Mesodermal cell (in vitro differentiated cells): ENCODE results near the gene MCC.

Experiments
- H3K27ac ChIP-seq: 2 replicates; pipeline ENCODE4 v1.7.0; 2013; ENCODE audit warnings: mild to moderate bottlenecking, low read depth, low read length, moderate library complexity; ENCODE audit not compliant: severe bottlenecking
- H3K36me3 ChIP-seq: 2 replicates; pipeline ENCODE4 v1.7.1; 2013; ENCODE audit warnings: mild to moderate bottlenecking, low read length, moderate library complexity; ENCODE audit not compliant: control insufficient read depth, insufficient read depth
- H3K4me1 ChIP-seq: one replicate; pipeline ENCODE4 v1.7.1; 2013; ENCODE audit warnings: mild to moderate bottlenecking, low read length; ENCODE audit not compliant: insufficient read depth, control insufficient read depth, poor library complexity, severe bottlenecking
- H3K4me3 ChIP-seq: 2 replicates; pipeline ENCODE4 v1.7.0; 2013; ENCODE audit warnings: low read length, control low read depth, mild to moderate bottlenecking; ENCODE audit not compliant: insufficient read depth, poor library complexity, severe bottlenecking; ENCODE audit errors: extremely low read depth
- H3K9me3 ChIP-seq: 2 replicates; pipeline ENCODE4 v1.7.1; 2013; ENCODE audit warnings: mild to moderate bottlenecking, low read length, moderate library complexity; ENCODE audit not compliant: control insufficient read depth
- WGBS, 2 experiments: methylation state at CpG; one replicate each; pipeline ENCODE4 v1.1.5; 2013; ENCODE audit warnings: missing lambda C conversion rate in 2 of 2; ENCODE audit not compliant: insufficient coverage in 2 of 2; 5-methylcytosine and 5-hydroxymethylcytosine counted together

Gene MCC

DNA sequence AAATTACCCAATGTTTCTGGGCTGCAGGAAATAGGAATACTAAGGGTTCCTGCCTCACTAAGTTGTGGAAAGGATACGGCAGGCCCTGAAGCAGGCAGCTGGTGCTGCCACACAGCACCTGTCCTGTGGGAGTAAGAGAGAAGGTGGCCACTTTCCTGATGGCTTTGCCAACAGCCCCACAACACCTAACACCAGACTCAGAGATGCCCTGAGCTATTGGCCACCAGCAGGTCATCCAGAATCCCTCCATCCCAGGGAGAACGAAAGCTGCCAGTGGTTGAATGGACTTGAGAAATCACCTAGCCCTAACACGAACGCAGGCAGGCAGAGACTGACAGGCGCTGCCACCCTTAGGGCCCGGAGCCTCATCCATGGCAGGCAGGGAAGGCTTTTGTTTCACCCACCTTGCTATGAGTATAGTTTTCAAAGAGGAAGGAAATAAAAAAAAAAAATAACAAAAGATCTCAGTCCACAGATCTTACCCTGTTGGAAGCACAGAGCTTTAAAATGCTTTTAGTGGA, 429.5 kb downstream of the MCC start:
- Histone ChIP-seq H3K4me3 (no peak overlapping the region), H3K9me3 (no peaks in the 10 kb centered on the region), H3K27ac (peak overlapping the region; percentile 86), H3K4me1 (peaks cover 31% of the 10 kb centered on the region), H3K36me3 (peaks cover 8% of the 10 kb centered on the region)
- 80 to 87% methylated on average over 1 to 6 of the region's 6 CpGs for WGBS, 2 experiments

DNA sequence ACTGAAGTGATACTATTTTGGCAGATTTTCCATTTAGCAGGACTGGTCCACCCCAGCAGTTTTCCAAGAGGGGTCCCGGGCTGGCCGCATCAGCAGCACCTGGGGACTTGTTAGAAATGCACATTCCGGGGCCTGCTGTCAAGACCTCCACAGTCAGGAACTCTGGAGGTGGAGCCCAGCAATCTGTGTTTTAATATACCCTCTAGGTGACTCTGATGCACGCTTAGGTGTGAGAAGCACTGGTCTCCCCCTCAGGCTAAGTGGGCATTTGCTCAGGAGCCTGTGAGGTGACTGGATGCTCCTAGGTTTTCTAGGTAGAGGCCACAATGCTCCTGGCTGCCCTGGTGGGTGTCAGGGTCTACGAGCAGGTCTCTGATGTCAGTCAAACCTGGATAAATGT, 430.0 kb downstream of the MCC start:
- 95 to 98% methylated on average over 4 to 5 of the region's 5 CpGs for WGBS, 2 experiments
- Histone ChIP-seq H3K36me3 (peaks cover 7% of the 10 kb centered on the region), H3K4me1 (peaks cover 34% of the 10 kb centered on the region), H3K9me3 (no peaks in the 10 kb centered on the region), H3K27ac (peak overlapping the region; percentile 86), H3K4me3 (no peak overlapping the region)

GRCh38 chr5:113057557-113057984, 430.7 kb downstream of the MCC start:
- Histone ChIP-seq H3K9me3 (no peaks in the 10 kb centered on the region), H3K4me1 (peaks cover 34% of the 10 kb centered on the region), H3K36me3 (peaks cover 10% of the 10 kb centered on the region), H3K27ac (no peak overlapping the region), H3K4me3 (no peak overlapping the region)
- 87 to 92% methylated on average over 12 to 13 of the region's 14 CpGs for WGBS, 2 experiments

GRCh38 chr5:113056988-113057387, 431.3 kb downstream of the MCC start:
- Histone ChIP-seq H3K4me1 (peaks cover 30% of the 10 kb centered on the region), H3K36me3 (peaks cover 10% of the 10 kb centered on the region), H3K4me3 (no peak overlapping the region), H3K27ac (no peak overlapping the region), H3K9me3 (no peaks in the 10 kb centered on the region)
- 82 to 98% methylated on average over 4 to 5 of the region's 5 CpGs for whole genome bisulfite sequencing, 2 experiments

DNA sequence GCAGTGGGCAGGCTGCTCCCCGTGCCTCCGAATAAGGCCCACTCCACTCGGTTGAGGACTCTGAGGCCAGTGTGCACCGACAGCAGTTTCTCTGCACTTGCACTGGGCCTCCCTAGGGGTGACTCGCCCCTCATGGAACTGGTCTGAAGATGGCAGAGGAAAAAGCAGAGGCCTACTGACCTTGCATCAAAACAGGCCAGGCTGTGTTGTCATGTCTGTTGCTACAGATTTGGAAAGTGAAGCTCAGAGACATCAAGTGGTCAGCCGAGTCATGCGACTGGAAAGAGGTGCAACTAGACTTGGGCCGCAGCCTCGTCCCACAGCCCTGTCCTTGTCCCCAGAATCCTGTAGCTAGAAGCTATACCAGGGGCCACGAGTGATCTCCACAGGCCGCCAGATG, 433.4 kb downstream of the MCC start:
- 95 to 98% methylated on average over 5 to 11 of the region's 11 CpGs for WGBS, 2 experiments
- peaks cover 14% of the 10 kb centered on the region for H3K36me3 ChIP-seq
- H3K4me1 ChIP-seq, result peaks cover 17% of the 10 kb centered on the region
- H3K4me3 ChIP-seq, result no peak overlapping the region
- no peaks in the 10 kb centered on the region for H3K9me3 ChIP-seq
- H3K27ac ChIP-seq, result no peak overlapping the region

- Histone ChIP-seq H3K36me3 (peaks cover 19% of the 10 kb centered on the region), H3K9me3 (no peaks in the 10 kb centered on the region), H3K27ac (no peak overlapping the region), H3K4me3 (no peak overlapping the region), H3K4me1 (peaks cover 9% of the 10 kb centered on the region)
- WGBS, 2 experiments, result 94 to 96% methylated on average over 8 of the region's 9 CpGs
These were observed 434.7 kb downstream of the MCC start for GRCh38 chr5:113053511-113053995.

GRCh38 chr5:113052041-113052795, 436.0 kb downstream of the MCC start:
- H3K4me1 ChIP-seq, result peaks cover 15% of the 10 kb centered on the region
- H3K36me3 ChIP-seq, result peaks cover 25% of the 10 kb centered on the region
- no peak overlapping the region for H3K27ac ChIP-seq
- 91 to 98% methylated on average over 8 to 9 of the region's 10 CpGs for WGBS, 2 experiments
- H3K9me3 ChIP-seq, result no peaks in the 10 kb centered on the region
- H3K4me3 ChIP-seq, result no peak overlapping the region

GRCh38 chr5:113050721-113051382, 437.4 kb downstream of the MCC start:
- no peak overlapping the region for H3K4me3 ChIP-seq
- peaks cover 25% of the 10 kb centered on the region for H3K36me3 ChIP-seq
- no peaks in the 10 kb centered on the region for H3K9me3 ChIP-seq
- 91 to 93% methylated on average over 4 to 6 of the region's 9 CpGs for WGBS, 2 experiments
- H3K27ac ChIP-seq, result no peak overlapping the region
- H3K4me1 ChIP-seq, result peaks cover 13% of the 10 kb centered on the region

DNA sequence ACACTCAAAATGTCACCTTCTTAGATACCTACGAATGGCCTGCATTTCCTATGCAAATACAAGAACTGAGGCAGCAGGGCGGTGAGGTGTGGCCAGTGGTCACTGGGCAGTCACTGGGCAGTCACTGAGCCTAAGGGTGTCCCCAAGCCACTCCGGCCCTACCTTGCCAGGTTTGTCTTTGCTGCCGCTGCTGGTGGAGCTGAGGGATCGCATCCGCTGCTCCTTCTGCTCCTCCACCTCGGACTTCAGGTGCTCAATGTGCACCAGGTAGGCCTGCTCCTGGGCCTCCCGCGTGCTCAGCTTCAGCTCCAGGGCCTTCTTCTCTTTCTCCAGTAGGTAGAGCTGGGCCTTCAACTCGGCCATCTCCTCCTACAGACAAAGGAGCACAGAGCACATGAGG, 439.3 kb downstream of the MCC start:
- no peak overlapping the region for H3K4me3 ChIP-seq
- H3K9me3 ChIP-seq, result no peaks in the 10 kb centered on the region
- 94 to 97% methylated on average over 8 of the region's 10 CpGs for WGBS, 2 experiments
- H3K4me1 ChIP-seq, result peaks cover 14% of the 10 kb centered on the region
- peaks cover 32% of the 10 kb centered on the region for H3K36me3 ChIP-seq
- no peak overlapping the region for H3K27ac ChIP-seq

DNA sequence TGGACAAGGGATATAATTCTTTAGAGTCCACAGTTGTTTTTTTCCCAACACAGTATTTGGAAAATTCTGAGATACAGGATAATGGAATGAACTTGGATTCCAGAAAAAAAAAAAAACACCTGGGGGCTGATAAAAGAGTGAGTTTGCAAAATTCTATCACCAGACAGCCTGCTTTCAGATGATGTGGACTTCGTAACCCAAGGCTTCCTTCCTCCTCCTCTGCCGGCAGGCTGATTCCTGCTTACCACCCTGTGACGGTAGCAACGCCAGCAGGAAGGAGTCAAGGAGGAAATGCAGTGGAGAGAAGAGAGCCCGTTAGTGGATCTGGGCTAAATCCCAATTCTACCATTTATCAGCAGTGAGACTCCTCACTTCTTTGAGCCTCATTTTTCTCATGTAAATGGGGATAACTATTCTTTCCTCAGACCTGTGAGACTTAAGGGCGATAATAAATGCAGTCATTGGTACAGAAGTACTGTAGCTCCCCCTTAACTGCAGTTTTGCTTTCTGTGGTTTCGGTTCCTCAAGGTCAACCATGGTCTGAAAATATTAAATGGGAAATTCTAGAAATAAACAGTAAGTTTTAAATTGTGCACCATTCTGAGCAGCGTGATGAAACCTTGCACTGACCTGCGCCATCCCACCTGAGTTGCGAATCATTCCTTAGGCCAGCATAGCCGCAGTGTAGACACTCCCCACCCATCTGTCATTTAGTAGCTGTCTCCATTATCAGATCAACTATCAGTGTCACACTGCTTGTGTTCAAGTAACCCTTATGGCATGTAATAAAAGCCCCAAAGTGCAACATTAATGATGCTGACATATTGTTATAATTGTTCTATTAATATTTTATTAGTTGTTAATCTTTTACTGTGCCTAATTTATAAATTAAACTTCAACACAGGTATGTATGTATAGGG, 440.3 kb downstream of the MCC start:
- Histone ChIP-seq H3K27ac (no peak overlapping the region), H3K4me1 (peaks cover 21% of the 10 kb centered on the region), H3K36me3 (peaks cover 24% of the 10 kb centered on the region), H3K9me3 (no peaks in the 10 kb centered on the region), H3K4me3 (no peak overlapping the region)
- WGBS, 2 experiments, result 98 to 100% methylated on average over 5 of the region's 11 CpGs
